Duodenal mucosa (tissue), 2 donors: ENCODE measurements around the gene CIRBP.
"Not testable (repeated sequence)": the region's sequence is repeated elsewhere in the genome, so short reads cannot be mapped to it uniquely, and the experiment has no call there.

Source experiments
- H3K27ac ChIP-seq: one replicate; pipeline ENCODE4 v1.7.0; 2013; ENCODE audit warnings: low read depth, low read length
- H3K27me3 ChIP-seq, 2 donors: one replicate each; pipeline ENCODE4 v1.7.0; 2013; ENCODE audit warnings: low read length in 2 of 2, control low read depth in 1 of 2; ENCODE audit not compliant: insufficient read depth in 2 of 2, control insufficient read depth in 1 of 2
- H3K36me3 ChIP-seq, 2 donors: one replicate each; pipeline ENCODE4 v1.7.0; 2013; ENCODE audit warnings: low read length in 2 of 2, control low read depth in 1 of 2; ENCODE audit not compliant: insufficient read depth in 2 of 2, control insufficient read depth in 1 of 2
- H3K4me1 ChIP-seq, 2 donors: one replicate each; pipeline ENCODE4 v1.7.0; 2013; ENCODE audit warnings: low read length in 2 of 2, control low read depth in 1 of 2; ENCODE audit not compliant: insufficient read depth in 2 of 2, control insufficient read depth in 1 of 2
- H3K4me3 ChIP-seq, 2 donors: one replicate each; pipeline ENCODE4 v1.7.0; 2013; ENCODE audit warnings: low read length in 2 of 2, low read depth in 1 of 2
- H3K9ac ChIP-seq, 2 donors: one replicate each; pipeline ENCODE4 v1.7.0; 2013; ENCODE audit warnings: low read length in 2 of 2, low read depth in 1 of 2
- H3K9me3 ChIP-seq, 2 donors: one replicate each; pipeline ENCODE4 v1.7.0; 2013; ENCODE audit warnings: low read length in 2 of 2, control low read depth in 1 of 2; ENCODE audit not compliant: control insufficient read depth in 1 of 2

Gene CIRBP

DNA sequence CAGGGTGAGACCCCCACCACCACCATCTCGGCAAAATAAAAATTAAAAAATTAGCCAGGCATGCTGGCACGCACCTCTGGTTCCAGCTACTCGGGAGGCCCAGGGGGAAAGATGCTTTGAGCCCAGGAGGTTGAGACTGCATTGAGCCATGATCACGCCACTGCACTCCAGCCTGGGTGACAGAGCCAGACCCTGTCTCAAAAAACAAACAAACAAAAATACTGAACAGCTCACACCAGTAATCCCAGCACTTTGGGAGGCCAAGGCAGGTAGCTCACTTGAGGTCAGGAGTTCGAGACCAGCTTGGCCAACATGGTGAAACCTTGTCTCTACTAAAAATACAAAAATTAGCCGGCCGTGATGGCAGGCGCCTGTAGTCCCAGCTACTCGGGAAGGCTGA is 36.2 kb downstream of the CIRBP start:
- not testable (repeated sequence) for H3K27ac ChIP-seq, H3K27me3 ChIP-seq, H3K4me1 ChIP-seq, H3K9ac ChIP-seq, H3K4me3 ChIP-seq, H3K9me3 ChIP-seq, H3K36me3 ChIP-seq

DNA sequence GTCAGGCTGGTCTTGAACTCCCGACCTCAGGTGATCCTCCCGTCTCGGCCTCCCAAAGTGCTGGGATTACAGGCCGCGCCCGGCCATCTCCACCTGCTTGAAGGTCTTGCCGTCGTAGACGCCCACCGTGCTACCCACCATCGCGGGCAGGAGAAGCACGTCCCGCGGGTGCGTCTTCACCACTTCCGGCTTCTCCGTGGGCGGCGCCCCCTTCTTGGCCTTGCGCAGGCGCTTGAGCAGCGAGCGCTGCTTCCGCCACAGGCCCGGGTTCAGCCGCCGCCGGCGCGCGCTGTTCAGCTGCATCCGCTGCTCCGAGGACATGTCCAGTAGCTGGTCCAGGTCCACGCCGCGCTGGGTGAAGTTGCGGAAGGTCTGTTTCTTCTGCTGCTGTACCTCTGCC is 38.2 kb downstream of the CIRBP start:
- Histone ChIP-seq H3K27me3 (peaks cover 0 to 3% of the 10 kb centered on the region in 2 donors), H3K27ac (no peak overlapping the region), H3K4me3 (no peak overlapping the region)

DNA sequence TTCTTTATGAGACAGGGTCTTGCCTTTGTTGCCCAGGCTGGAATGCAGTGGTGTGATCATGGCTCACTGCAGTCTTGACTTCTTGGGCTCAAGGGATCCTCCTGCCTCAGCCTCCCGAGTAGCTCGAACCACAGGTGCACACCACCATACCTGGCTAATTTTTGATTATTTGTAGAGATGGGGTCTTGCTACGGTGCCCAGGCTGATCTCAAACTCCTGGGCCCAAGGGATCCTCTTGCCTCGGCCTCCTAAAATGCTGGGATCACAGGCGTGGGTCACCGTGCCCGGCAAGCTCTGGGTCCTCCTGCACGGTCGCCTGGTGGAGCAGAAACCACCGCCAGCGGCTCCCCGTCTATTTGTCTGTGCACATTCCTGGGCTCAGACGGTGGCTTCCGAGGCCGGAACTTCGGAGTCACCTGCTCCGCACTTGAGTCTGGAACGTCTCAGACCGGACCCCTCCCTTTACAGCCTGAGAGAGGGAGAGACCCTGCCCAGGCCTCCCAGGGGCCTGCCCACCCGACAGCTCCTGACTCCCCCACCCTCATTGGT is 38.7 kb downstream of the CIRBP start:
- no peak overlapping the region for H3K27ac ChIP-seq
- H3K9ac ChIP-seq = no peak overlapping the region
- H3K4me3 ChIP-seq = no peak overlapping the region
- H3K36me3 ChIP-seq = no peaks in the 10 kb centered on the region
- H3K27me3 ChIP-seq = peaks cover 0 to 3% of the 10 kb centered on the region in 2 donors
- H3K9me3 ChIP-seq = no peaks in the 10 kb centered on the region
- peaks cover 0 to 7% of the 10 kb centered on the region in 2 donors for H3K4me1 ChIP-seq

More for the DNA sequence above, 38.2 kb downstream of the CIRBP start:
- Histone ChIP-seq H3K4me1 (peaks cover 0 to 7% of the 10 kb centered on the region in 2 donors), H3K9ac (no peak overlapping the region), H3K9me3 (no peaks in the 10 kb centered on the region), H3K36me3 (no peaks in the 10 kb centered on the region)

DNA sequence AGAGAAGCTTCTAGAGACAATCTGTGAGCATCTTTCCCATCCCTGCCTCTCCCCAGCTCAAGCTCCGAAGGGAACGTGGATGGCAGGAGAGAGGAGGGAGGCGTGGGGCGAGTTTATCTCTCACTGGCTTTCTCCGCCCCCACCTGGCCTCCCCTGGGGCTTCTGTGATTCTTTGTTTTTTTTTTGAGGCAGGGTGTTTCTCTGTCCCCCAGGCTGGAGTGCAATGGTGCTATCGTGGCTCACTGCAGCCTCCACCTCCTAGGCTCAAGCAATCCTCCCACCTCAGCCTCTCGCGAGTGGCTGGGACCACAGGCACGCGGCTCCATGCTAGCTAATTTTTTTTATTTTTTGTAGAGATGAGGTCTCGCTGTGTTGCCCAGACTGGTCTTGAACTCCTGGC is 39.6 kb downstream of the CIRBP start:
- Histone ChIP-seq H3K4me1 (peaks cover 0 to 13% of the 10 kb centered on the region in 2 donors), H3K27me3 (peaks cover under 1 to 4% of the 10 kb centered on the region in 2 donors)

DNA sequence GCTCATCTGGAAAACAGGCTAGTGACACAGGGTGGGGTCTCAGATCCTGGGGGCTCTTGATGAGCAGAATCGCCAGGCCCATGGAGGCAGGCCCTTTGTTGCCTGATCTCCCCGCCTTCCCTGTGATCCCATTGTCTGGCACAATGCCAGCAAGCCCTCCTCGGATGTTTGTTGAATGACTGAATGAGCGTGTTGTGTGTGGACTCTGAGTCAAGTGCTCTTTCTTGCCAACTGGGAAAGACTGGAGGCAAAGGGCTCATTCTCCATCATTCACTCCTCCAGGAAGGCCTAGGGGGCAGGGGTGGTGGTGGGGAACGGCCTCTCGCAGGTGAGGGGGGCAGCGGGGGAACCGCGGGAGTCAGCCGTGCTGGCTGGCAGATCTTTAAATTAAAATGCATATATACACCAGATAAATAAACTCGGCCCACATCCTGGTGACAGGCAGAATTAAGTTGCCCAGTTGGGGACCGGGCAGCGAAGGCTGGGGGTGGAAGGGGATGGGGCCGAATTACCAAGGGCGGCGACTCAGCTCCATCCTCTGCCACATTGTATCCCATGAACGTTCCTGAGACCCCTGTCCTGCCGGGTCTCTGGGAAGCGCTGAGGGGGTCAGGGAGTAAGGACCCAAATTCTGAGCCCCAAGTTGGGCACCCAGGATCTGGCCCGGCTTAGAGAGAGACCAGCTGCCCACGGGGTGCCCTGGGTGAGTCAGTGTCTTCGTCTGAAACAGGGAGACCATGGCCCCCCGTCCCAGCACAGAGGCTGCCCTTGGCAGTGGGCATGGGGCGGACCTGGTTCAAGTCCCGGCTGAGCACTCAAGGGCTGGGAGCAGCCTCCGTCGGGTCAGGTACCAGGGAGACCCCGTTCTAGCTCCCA is 41.1 kb downstream of the CIRBP start:
- H3K36me3 ChIP-seq = no peaks in the 10 kb centered on the region
- H3K27me3 ChIP-seq = peaks cover 7 to 10% of the 10 kb centered on the region in 2 donors
- H3K4me1 ChIP-seq = peaks cover 0 to 6% of the 10 kb centered on the region in 2 donors
- no peak overlapping the region for H3K27ac ChIP-seq
- H3K9ac ChIP-seq = no peak overlapping the region
- H3K9me3 ChIP-seq = no peaks in the 10 kb centered on the region
- H3K4me3 ChIP-seq = no peak overlapping the region

More for the DNA sequence above, 39.6 kb downstream of the CIRBP start:
- H3K4me3 ChIP-seq = no peak overlapping the region
- no peak overlapping the region for H3K27ac ChIP-seq
- no peaks in the 10 kb centered on the region for H3K9me3 ChIP-seq
- H3K36me3 ChIP-seq = no peaks in the 10 kb centered on the region
- no peak overlapping the region for H3K9ac ChIP-seq

DNA sequence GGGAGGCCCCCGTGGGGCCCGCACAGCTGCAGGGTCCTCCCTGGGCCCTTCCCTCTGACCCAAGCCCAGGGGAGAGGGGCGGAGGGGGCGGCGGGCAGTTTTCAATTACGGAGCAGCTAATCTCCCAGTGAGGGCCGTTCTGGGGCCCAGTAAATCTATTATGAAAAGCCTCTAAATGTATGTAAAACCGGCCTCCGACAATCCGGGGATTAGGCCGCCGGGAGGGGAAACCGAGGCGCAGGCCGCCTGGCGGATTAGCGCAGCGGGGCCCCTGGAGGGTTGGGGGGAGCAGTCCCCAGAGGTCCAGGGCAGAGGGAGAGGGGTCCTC is 41.7 kb downstream of the CIRBP start:
- Histone ChIP-seq H3K4me1 (peaks cover 0 to 6% of the 10 kb centered on the region in 2 donors), H3K36me3 (no peaks in the 10 kb centered on the region), H3K27ac (no peak overlapping the region), H3K9me3 (no peaks in the 10 kb centered on the region), H3K9ac (no peak overlapping the region), H3K27me3 (peaks cover 7 to 13% of the 10 kb centered on the region in 2 donors), H3K4me3 (no peak overlapping the region)

DNA sequence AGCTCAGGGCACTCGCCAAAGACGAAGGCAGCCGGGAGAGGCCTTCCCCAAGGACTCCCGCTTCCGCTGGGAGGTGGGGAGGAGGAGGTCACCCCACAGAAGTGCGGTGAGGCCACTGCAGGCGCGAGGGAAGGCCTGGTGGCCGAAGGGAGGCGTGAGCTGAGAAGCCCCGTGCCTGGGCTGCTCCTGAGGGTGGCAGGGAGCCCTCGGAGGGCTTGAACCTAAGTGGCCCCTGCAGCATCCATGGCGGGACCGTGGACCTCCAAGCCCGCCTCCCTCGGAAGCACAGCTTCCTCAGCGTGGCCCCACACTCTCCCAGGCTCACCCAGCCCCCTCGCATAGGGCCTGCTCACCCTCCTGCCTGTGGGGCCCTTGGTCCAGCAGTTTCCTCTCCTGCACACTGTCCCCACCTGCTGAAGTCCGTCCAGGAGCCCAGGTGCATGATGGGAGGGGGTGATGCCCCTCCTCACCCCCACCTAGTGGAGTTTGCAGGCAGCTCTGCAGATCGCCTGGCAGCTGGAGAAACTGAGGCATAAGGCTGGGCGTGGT is 42.5 kb downstream of the CIRBP start:
- H3K4me3 ChIP-seq = no peak overlapping the region
- H3K9ac ChIP-seq = no peak overlapping the region
- H3K4me1 ChIP-seq = peaks cover 0 to 6% of the 10 kb centered on the region in 2 donors
- no peak overlapping the region for H3K27ac ChIP-seq
- peaks cover 15 to 21% of the 10 kb centered on the region in 2 donors for H3K27me3 ChIP-seq
- no peaks in the 10 kb centered on the region for H3K9me3 ChIP-seq
- H3K36me3 ChIP-seq = no peaks in the 10 kb centered on the region

DNA sequence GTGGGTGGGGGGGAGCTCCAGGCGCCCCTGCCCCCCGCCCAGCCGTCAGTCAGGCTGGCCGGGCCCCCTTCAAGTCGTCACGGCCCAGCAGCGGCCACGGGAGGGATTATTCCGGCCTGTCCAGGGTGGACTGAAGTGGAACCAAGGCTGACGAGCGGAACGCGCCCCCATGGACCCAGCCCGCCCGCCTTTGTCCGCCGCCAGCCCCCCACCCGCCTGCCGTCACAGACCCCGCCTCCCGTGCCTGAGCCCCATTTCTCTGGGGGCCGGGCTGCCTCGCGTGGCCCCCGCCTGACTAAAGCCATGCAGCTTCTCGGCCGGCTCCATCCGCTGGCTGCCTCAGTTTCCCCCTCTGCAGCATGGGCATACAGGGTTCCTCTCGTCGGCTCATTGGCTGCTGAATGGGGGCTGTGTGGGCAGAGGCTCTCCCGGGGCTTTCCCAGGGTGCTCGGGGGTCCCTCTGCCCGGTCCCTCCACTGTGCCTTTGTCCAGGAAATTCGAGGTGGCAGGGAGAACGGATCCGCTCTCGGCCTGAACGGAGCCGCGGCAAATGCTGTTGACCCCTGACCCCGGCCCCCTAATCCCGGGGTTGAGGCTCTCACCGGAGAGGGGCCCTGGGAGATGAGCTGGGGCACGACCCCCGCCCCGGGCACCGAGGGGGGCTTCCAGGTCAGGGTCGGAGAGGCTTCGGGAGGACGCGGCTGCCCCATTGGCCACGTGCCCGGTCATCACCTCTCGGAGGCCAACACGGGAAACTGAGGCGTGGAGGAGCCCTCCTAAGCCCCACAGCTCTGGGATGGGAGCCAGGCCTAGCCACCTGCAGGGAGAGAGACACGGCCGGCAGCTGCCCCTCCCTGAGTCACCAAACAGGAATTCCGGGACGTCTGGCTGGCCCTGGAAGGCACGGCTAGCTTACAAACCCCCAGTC is 43.9 kb downstream of the CIRBP start:
- Histone ChIP-seq H3K27ac (no peak overlapping the region), H3K9me3 (no peaks in the 10 kb centered on the region), H3K36me3 (no peaks in the 10 kb centered on the region), H3K4me1 (peaks cover 0 to 6% of the 10 kb centered on the region in 2 donors), H3K9ac (no peak overlapping the region), H3K4me3 (no peak overlapping the region), H3K27me3 (peaks cover 22 to 34% of the 10 kb centered on the region in 2 donors)

DNA sequence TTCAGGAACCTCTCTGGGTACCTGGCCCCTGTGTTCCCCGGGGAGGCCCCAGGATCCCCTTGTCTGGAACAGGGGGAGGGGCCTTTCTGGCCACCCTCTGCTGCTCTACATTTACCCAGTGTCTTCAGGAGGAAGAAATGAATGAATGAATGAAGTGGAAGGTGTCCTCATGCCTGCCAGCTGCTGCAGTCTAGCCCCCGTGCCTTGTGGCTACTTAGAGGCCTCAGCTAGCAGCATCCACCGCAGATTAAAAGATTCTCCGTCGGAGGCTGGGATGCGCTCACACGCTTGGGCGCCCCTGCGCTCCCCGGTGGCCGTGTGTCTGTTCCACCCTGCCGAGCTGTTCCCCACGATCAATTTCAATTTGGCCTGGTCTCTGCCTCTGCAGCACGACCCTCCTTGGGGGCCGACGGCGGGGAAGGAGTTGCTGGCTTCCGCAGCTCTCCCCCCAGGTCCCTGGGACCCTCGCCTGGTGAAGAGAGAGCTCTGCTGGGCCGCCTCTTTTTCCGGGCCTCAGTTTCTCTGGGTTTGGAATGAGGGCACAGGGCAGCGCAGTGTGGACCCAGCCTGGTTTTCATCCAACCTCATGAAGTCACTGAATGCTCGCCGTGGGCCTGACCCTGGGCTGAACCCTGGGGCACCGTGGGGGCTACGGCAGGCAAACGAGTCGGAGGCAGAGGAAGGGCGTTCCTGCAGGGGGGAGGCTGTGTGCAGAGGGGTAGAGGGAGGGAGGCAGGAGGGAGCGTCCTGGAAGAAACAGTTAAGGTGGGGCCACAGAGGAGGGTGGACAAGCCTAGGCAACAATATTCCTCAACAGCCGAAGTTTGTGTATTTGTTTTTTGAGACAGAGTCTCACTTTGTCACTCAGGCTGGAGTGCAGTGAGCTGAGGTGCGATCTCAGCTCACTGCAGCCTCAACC is 44.8 kb downstream of the CIRBP start:
- Histone ChIP-seq H3K9me3 (no peaks in the 10 kb centered on the region), H3K4me1 (peaks cover 3 to 6% of the 10 kb centered on the region in 2 donors), H3K4me3 (no peak overlapping the region), H3K27me3 (peaks cover 28 to 39% of the 10 kb centered on the region in 2 donors), H3K9ac (no peak overlapping the region), H3K27ac (no peak overlapping the region), H3K36me3 (no peaks in the 10 kb centered on the region)
